RWPE2 (cell line): ENCODE measurements around the gene EHD4.

ENCODE experiments used
- ATAC-seq: fragments of 200-7000 bp; cut with Tn5 transposase; 3 replicates; pipeline ENCODE4 v1.9.1; 2021; ENCODE audit warnings: low read depth
- DNase-seq: peaks from one replicate; pipeline ENCODE4 v3.0.0-alpha.2; 2020; ENCODE audit warnings: low spot score
- H3K27ac ChIP-seq: fragments of 450-650 bp; 2 replicates; pipeline ENCODE4 v1.5.1; 2017; ENCODE audit warnings: mild to moderate bottlenecking; ENCODE audit not compliant: poor library complexity, severe bottlenecking
- H3K27me3 ChIP-seq: fragments of 250-450 bp; sonication (Bioruptor Pico); 2 replicates; pipeline ENCODE4 v1.5.1; 2021; ENCODE audit warnings: mild to moderate bottlenecking, moderate library complexity; ENCODE audit not compliant: insufficient read depth, poor library complexity, severe bottlenecking
- H3K36me3 ChIP-seq: fragments of 250-450 bp; sonication (Bioruptor Pico); 2 replicates; pipeline ENCODE4 v1.5.1; 2020; ENCODE audit warnings: low read depth, mild to moderate bottlenecking, moderate library complexity
- H3K4me1 ChIP-seq: fragments of 250-450 bp; sonication (Bioruptor Pico); 2 replicates; pipeline ENCODE4 v1.5.1; 2021; ENCODE audit warnings: mild to moderate bottlenecking, moderate library complexity; ENCODE audit not compliant: insufficient read depth, poor library complexity, severe bottlenecking
- H3K4me3 ChIP-seq: fragments of 250-450 bp; sonication (Bioruptor Pico); 2 replicates; pipeline ENCODE4 v1.5.1; 2021; ENCODE audit warnings: mild to moderate bottlenecking, moderate library complexity; ENCODE audit not compliant: severe bottlenecking
- H3K9me3 ChIP-seq: fragments of 250-450 bp; sonication (Bioruptor Pico); 2 replicates; pipeline ENCODE4 v1.5.1; 2021; ENCODE audit warnings: mild to moderate bottlenecking, moderate library complexity; ENCODE audit not compliant: severe bottlenecking
- TF ChIP-seq, protein P1 (sequence below): fragments of 450-650 bp; IDR thresholded peaks from one replicate; pipeline ENCODE4 v1.5.1; 2017; ENCODE audit warnings: mild to moderate bottlenecking, moderate library complexity; ENCODE audit not compliant: poor library complexity, severe bottlenecking

EHD4 gene

DNA sequence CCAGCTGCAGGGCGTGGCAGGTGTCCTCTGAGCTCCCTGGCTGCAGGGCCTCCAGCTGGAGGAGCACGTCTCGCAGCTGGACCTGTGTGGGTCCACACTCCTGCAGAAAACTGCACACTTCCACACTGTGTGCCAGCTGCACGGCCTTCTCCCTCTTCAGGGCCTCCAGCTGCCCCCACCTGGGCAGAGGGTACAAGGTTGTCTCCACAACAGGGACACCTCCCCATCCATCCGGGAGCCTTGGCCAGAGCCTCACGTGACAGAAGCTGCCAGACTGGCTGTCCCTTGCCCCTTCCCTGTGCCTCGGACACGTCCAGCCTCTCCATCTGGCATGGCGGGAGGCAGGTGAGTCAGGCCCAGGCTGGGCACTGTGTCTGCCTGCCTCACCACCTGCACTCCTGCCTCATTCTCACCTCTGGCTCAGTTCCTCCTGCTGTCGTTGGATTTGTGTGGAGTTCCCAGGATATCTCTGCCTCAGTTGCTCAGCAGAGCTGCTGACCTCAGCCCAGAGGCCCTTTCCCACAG lies 93.0 kb downstream of the EHD4 start:
- Histone ChIP-seq H3K27me3 (no peaks in the 10 kb centered on the region), H3K27ac (no peak overlapping the region), H3K9me3 (no peaks in the 10 kb centered on the region), H3K36me3 (no peaks in the 10 kb centered on the region), H3K4me3 (no peak overlapping the region), H3K4me1 (peaks cover 3% of the 10 kb centered on the region)
- no peak for DNase-seq
- ATAC-seq = no peak; the same call in 2 of the 3 replicates
- TF ChIP-seq, protein P1, sequence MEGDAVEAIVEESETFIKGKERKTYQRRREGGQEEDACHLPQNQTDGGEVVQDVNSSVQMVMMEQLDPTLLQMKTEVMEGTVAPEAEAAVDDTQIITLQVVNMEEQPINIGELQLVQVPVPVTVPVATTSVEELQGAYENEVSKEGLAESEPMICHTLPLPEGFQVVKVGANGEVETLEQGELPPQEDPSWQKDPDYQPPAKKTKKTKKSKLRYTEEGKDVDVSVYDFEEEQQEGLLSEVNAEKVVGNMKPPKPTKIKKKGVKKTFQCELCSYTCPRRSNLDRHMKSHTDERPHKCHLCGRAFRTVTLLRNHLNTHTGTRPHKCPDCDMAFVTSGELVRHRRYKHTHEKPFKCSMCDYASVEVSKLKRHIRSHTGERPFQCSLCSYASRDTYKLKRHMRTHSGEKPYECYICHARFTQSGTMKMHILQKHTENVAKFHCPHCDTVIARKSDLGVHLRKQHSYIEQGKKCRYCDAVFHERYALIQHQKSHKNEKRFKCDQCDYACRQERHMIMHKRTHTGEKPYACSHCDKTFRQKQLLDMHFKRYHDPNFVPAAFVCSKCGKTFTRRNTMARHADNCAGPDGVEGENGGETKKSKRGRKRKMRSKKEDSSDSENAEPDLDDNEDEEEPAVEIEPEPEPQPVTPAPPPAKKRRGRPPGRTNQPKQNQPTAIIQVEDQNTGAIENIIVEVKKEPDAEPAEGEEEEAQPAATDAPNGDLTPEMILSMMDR = no peak

DNA sequence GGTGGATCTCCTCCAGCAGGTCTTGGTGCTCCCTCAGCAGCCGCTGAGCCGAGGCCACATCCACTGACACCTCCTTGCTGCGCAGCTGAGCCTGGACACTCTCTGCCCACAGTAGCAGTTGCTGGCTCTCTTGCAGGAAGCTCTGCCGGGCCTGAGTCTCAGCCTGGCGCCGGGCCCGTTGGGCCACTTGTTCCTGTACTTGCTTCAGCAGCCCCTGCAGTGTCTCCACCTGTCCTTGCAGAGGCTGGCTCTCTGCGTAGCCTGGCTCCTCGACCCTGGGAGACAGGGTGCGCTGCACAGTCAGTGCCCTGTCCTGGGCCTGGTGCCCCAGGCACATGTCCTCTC lies 94.0 kb downstream of the EHD4 start:
- Histone ChIP-seq H3K4me1 (peaks cover 3% of the 10 kb centered on the region), H3K9me3 (no peaks in the 10 kb centered on the region), H3K27ac (no peak overlapping the region), H3K4me3 (no peak overlapping the region), H3K27me3 (no peaks in the 10 kb centered on the region), H3K36me3 (no peaks in the 10 kb centered on the region)
- TF ChIP-seq, protein P1 = no peak
- DNase-seq (no peak), ATAC-seq (no peak)

DNA sequence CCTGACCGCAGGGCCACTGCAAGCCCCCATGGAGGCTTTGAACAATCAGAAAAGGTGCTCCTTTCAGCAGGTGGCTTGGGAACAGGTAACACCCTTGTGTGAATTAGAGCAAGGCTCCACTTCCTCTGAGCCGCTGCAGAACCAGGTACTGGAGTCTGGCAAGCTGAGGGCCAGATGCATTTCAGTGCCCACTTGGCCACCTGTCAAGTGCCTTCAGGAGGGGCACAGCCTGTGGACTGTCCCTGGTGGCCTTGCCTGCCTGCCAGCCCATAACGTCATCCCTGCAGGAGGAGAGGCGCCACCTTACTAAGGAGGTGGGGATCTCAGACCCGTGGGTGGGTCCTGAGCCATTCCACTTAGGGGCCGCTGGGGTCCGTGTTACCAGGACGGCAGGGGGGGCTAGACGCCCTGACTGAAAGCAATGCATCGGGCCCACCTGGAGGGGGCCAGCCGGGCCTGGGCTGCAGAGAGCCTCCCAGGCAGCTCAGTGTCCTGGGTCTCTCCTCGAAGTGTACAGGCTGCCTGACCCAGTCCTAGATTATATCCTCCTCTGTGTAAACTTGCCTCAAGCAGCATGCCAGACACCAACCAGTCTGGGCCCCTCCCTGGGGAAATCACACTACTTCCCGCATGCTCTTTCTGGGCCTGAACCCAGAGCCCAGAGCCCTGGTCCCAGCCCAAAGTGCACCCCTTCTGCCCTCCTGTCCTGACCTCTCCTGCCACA lies 94.6 kb downstream of the EHD4 start:
- Histone ChIP-seq H3K27ac (no peak overlapping the region), H3K4me3 (no peak overlapping the region), H3K36me3 (no peaks in the 10 kb centered on the region), H3K27me3 (no peaks in the 10 kb centered on the region), H3K9me3 (no peaks in the 10 kb centered on the region), H3K4me1 (peaks cover 3% of the 10 kb centered on the region)
- TF ChIP-seq, protein P1 = no peak
- ATAC-seq = no peak
- no peak for DNase-seq

DNA sequence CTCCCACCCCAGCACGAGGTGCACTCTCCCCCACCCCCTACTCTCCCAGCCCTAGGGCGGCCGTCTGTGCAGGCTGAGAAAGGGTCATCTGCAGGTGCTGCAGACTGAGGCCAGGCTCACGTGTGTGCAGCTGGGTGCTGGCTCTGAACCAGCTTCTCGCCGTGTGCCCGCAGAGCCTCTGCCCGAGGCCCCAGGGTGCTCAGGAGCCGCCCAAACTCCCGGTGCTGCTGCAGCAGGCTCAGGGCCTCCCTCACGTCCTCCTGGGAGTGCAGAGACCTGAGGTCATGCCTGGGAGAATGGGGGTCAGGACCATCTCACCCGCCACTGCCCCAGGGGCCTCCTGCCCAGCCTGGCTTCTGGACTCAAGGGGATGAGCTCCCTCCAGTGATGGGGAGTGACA lies 95.7 kb downstream of the EHD4 start:
- no peak overlapping the region for H3K27ac ChIP-seq
- ATAC-seq = no peak

More for the DNA sequence above, 95.7 kb downstream of the EHD4 start:
- no peak for DNase-seq
- Histone ChIP-seq H3K4me1 (no peaks in the 10 kb centered on the region), H3K27me3 (no peaks in the 10 kb centered on the region), H3K4me3 (no peak overlapping the region), H3K9me3 (no peaks in the 10 kb centered on the region), H3K36me3 (no peaks in the 10 kb centered on the region)
- TF ChIP-seq, protein P1 = no peak
